GM12872 (cell line): ENCODE results near the gene GCLC.

ENCODE experiments used
- CTCF ChIP-seq: IDR thresholded peaks from 3 replicates; pipeline ENCODE4 v1.5.1; 2011; ENCODE audit warnings: low read depth, mild to moderate bottlenecking, low read length, moderate library complexity; ENCODE audit not compliant: insufficient read depth

The GCLC gene

DNA sequence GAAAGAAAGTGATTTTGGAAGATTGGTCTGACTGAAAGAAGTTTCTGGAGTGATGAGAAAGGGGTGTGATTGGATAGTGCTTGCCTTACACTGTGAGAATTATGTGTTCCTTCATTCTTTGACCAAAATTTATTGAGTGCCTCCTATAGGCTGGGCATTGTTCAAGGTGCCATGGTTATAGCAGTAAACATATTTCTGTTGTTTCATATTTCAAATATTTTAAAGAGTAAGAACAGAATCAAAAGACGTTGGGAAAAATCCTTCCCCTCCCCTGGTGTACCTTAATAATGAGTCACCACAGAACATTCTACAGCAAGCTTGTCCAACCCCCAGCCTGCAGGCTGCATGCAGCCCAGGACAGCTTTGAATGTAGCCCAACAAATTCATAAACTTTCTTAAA lies 78.6 kb downstream of the GCLC start:
- no peak for TF ChIP-seq CTCF

- TF ChIP-seq CTCF: no peak
Measured at GRCh38 chr6:53465732-53466131, 79.2 kb downstream of the GCLC start.

- no peak for TF ChIP-seq CTCF
Measured at GRCh38 chr6:53464927-53465460, 79.9 kb downstream of the GCLC start.

DNA sequence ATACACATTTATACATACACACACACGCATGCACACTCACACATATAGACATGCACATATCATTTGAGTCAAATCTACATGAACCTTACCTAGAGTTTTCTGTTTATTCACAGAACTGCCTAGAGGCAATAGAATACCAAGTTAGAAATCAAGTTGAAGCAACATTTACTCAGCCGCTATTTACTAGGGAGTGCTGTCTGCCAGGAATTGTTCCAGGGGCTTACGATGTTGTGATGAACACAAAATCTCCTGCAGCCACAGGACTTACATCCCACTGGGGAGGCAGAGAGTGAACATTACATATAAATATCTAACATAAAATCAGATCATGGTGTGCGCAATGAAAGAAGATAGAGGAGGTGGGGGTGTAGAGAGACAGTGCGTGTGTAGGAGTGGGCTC lies 80.4 kb downstream of the GCLC start:
- TF ChIP-seq CTCF: no peak

DNA sequence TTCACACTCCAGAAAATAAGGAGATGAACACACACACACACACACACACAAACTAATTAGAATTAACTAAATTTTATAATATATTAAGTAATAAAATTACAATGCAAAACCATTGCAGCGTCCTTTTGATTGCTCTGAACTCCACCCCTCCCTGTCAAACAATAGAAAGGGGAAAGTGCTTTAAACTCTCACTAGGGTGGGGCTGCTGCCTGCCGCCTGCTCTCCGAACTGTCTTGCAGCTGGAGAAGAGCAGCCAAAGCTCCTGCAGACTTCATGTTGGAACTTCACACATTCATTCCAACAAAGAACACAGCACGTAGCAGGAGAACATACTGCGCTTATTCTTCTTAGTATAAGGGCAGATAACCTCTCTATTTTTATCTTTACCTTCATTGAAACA lies 83.2 kb downstream of the GCLC start:
- TF ChIP-seq CTCF: no peak

- TF ChIP-seq CTCF: no peak
Measured at GRCh38 chr6:53461041-53461656, 83.8 kb downstream of the GCLC start.

DNA sequence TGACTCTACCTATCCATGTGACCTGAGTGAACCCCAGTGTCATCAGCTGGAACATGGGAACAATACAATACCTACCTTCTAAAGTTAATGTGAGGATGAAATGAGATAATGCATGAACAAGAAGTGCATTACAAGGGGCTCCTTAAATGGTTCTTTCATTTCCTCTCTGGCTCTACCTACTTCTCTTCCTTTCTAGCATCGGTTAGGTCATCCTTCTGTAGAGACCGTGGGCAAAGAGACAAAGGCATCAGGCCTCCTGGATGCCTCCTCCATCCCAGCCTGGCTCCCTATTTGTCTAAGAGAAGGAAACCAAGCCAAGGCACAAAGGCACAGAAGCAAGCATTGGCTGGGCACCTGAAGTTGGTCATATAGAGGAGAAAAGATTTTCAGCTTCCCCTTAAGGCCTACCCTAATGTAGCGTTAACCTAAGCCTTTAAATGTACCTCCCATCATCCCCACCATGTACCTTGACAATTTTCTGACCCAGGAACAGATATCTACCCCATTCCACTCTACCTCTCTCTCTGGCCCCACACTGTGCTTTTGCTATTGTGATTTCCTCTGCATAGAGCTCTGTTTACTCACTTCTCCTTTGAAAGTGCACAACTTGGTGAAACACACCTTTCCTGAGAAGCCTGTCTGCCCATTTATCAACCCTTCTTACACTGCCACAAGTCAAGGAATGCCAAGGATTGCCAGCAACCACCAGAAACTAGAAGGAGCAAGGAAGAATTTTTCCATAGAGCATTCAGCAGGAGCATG lies 86.6 kb downstream of the GCLC start:
- TF ChIP-seq CTCF: no peak
